HG03354 (cell line): ENCODE measurements around the gene NAV2.
"Not testable (repeated sequence)": the region's sequence is repeated elsewhere in the genome, so short reads cannot be mapped to it uniquely, and the experiment has no call there.

Experiments
- ATAC-seq: cut with Tn5 transposase; IDR thresholded peaks from one replicate; pipeline ENCODE4 v1.9.1; 2021; ENCODE audit warnings: mild to moderate bottlenecking; ENCODE audit not compliant: unreplicated experiment, poor library complexity, severe bottlenecking

The NAV2 gene

DNA sequence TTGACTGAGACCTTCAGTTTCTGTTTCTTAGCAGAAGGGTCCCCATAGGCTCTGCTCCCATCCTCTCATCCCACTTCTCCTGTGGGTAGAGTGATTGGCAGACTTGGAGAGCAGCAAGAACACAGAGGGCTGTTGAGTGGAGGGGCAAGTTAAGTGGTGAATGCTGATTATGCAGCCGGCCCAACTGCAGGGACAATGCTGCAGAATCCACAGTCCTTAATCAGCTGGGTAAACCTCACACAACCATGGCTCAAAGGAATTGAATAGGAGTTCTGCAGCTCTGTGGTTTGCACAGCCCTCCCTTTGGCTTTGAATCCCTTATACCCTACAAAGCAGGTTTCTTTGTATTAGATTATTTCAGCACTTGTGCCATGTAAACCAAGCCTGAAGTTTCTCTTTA lies 161.1 kb downstream of the NAV2 start:
- ATAC-seq: no peak

DNA sequence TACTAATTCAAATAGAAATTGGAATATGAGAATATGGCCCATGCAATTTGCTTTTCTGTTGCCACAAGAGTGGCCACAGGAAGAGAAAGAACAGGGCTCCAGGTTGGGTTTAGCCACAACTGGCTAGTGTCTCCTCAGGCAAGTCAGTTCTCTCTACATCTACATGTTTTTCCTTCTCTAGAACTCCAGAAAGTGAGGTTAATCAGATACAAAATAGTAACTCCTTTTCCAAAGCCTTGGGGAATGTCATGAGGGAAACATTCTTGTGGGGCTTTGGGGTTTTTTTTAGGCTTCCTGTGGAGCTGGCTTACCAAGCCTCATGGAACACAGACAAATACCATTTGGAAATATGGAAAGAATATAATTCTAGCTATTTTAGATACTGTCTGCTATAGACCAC lies 161.6 kb downstream of the NAV2 start:
- no peak for ATAC-seq

DNA sequence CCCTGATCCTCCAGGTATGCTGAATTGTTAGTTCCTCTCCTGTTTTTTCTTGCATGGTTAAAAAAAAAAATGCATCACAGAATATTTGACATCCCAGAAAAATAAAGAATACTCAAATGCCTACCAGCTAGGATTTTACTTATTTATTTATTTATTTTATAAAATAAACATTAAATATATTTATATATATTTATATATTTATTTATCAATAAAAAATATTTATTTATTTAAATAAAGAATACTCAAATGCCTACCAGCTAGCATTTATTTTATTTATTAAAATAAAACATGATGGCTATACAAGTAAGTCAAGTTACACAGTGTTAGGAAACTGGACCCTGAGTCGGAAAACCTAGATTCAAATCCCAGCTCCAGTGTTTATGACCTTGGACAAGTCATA lies 164.1 kb downstream of the NAV2 start:
- no peak for ATAC-seq

DNA sequence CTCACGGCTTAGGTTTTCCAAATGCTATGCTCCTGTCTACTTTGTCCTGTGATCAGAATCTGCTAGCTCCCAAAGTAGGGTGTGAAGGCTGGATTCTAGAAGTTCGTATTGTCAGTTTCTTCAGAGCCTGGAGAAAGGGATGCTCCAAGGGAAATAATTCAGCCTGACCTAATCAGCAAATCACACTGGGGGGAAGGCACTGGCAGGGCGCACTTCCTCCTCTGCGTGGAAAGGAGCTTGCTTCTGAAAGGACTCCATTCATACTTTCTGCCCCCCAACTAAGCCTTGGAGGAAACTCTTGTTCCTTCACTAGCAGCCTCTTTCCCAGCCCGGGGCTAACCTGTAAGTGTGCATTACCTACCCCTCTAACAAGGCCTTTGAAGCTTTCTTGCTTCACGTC lies 165.9 kb downstream of the NAV2 start:
- no peak for ATAC-seq

DNA sequence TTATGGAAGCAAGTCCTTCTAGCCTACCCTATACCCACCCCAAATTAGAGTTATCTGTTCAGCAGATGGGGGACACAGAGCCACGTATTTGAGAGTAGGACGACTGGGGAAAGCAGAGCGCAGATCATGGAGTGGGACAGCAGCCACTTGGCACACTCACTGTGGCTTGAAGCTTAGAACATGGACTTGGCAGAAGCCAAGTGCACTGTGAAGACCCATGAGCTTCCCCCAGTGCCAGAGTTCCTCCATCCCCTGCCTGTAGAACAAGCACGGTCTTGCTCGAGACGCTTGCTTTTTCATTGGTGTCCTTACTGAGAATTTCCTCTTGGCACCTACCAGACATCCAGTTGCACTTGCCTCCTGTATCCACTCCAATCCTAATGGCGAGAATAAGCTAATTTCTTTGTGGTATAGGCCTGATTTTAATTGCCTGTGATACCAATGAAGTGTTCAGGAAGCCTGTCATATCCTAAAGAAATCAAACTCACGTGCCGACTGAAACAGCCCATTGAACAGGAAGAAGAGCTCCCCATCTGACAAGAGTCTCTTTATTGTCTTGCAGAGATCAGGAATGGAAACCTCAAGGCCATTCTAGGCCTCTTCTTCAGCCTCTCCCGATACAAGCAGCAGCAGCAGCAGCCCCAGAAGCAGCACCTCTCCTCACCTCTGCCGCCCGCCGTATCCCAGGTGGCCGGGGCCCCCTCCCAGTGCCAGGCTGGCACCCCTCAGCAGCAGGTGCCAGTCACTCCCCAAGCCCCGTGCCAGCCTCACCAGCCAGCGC lies 166.9 kb downstream of the NAV2 start:
- no peak for ATAC-seq

DNA sequence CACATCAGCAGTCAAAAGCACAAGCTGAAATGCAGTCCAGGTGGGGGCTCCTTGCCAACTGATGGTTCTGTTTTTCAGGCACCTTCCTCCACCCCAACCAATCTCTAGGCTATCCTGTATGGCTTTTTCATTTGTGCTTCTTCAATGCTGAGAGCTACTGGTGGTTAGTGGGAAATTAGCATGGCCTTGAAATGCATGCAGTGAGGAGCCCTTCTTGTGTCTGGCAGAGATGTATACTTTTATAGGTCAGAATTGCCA lies 167.4 kb downstream of the NAV2 start:
- no peak for ATAC-seq

DNA sequence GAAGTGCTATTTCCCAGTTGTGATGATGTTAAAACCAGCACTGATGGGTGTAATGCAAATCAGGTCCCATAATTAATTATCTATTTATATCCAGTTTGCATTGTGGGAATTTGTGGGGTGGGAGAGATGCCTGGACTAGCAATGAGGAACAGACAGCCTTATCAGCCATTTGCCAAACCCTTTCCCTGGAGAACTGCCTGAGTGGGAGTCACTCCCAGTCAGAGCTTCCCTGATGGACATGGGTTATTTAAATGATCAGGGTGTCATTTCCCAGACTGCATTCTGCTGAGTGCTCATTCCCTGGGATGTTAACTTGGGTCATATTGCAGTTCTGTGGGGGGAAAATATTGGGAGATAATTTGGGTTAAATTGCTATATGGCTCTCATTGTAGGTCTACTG lies 168.5 kb downstream of the NAV2 start:
- no peak for ATAC-seq

DNA sequence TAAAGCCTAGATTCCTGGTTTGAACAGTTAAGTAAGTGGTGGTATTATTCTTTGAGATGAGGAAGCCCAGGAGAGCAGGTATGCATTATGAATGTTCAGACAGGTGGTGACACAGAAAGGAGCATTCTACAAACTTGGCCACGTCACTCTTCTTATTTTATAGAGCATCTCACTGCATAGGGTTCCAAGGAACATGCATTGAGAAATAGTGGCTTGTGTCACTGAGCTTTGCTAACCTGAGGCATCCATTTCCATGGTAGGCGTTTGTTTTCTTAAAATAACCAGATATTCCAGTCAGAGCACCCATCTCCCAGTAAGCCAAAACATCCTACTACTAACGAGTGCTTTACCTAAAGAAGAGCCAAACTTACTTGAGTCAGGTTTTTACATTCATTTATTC lies 169.7 kb downstream of the NAV2 start:
- ATAC-seq: no peak

DNA sequence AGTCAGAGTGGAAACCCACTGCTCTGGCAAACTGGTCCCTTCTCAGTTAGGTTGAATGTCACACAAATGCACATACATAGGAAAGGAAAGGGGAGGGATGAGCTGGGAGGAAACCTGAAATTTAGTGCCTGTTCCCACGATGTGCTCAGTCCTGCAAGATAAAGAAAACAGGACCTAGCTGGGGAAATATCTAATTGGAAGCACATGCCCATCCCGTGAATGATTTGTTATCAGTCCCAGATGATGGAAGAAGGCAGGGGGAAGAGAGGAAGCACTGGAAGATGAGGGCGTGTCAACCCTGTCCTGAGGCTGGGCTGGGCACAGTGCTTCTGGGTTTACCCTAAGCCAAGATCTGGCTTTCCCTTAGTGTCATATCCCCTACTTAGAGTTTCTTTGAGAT lies 173.9 kb downstream of the NAV2 start:
- no peak for ATAC-seq

DNA sequence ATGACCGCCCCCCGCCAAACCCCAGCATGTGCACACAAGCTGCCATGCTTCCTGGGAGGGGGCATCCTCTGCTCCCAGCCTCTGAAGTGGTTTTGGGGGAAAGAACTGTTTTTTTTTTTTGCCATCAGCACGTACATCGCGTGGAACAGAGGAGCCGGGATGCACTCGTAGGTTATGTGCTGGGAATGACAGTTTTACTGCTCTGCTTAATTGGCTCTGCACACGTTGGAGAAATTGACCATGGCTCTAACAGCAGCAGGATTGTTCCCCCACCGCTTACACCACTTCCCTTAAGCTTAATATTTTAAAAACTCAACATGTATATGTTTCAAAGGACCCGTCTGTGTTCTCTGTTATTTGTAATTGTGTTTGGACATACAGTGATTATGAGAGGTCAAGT lies 175.2 kb downstream of the NAV2 start:
- ATAC-seq: no peak

DNA sequence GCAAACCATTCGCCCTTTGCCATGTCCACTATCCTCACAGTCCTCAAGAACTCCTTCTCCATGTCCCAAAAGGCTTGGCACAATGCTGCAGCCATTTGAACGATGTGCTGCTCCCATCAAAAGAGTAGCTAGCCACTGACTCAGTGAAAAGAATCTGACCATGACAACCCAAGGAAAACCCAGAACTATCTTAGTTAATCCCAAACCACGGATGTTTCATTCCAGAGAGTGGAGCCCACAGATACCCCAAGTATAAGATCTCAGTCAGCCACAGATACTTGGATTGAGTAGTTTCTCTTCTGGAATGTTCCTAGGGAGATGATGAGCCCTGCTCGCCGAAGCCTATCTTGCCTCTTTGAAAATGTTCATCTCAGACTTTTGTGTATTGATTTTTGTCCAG lies 176.9 kb downstream of the NAV2 start:
- ATAC-seq: no peak

DNA sequence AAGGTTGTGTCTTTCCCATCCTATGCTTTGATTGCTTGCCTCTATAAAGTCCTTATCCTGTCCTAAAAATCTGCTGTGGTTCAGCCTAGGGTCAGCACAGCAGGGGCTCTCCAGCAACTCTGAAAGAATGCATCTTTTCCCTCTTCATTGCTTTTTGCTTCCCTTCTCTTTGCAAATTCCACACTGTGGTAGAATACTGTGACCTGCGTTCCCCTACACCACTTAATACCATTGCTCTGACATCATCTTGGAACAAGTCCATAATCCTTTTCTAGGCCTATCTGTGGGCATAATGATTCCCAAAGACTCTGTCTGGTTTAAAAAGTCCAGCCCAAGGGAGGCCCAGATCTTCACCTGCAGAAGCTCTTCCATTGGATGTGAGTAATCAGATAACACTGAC lies 177.7 kb downstream of the NAV2 start:
- ATAC-seq: no peak

DNA sequence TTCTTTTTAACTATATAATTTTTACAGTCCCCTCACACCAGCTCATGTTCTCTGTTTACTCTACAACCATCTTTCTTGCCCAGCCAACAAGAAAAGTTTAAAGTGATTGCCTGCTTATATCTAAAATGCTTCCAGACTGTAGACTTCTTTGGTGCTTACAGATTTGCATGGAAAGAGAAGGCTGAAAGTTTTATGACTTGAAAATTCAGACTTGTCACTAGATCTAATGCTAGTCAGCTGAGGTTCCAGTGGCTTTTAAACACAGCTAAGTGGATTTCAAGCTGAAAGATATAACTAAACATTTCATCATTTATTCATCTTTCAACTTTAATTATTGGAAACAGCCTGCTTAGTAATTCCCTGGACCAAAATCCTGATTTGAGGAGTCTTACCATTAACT lies 178.4 kb downstream of the NAV2 start:
- no peak for ATAC-seq

DNA sequence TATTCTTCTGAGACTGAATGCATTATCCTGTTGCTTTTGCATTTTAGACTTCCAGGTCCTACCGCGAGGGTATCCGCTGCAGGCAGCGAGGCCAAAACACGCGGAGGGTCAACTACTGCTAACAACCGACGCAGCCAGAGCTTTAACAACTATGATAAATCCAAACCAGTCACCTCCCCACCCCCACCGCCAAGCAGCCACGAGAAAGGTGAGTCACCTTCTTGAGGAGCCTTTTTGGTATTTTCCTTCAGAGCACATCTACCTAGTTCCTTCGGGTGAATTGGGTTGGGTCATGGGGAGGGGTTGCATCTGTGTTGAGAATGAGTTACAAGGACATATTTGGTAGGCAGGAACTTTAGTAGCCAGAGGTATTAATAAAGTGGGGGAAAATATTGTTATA lies 179.8 kb downstream of the NAV2 start:
- no peak for ATAC-seq

DNA sequence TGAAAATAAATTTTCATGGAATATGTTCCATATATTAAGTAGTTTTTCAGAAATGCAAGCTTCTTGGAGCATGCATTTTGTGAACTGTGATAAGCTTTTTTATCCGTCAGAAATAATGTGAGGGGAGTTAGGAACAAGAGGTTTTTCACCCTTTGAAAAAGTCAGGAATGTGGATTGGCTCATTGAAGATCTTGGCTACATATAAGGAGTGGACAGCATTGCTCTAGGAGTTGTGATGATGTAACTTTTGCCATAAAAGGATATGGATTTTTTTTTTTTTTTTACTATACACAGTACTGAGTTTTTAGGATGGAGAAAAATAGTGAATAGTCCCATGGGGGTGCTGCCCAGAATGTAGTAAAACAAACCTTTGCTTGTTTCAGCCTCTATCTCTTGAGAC lies 180.2 kb downstream of the NAV2 start:
- no peak for ATAC-seq

DNA sequence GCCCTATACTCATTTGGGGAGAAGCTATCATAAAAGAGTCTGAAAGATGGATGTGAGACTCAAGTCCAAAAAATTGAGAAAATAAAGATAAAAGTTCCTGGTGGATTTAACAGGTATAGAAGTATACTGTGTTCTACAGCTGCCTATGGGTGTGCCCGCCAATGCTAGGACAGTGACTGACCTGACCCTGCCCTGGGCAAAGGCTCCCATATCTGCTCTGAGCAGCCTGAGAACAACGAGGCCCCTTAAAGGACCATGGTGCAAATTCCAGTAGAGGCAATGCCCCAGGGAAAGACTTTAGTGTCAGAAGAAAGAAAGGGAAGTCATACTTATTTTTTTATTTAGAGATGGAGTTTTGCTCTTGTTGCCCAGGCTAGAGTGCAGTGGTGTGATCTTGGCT lies 181.8 kb downstream of the NAV2 start:
- no peak for ATAC-seq

DNA sequence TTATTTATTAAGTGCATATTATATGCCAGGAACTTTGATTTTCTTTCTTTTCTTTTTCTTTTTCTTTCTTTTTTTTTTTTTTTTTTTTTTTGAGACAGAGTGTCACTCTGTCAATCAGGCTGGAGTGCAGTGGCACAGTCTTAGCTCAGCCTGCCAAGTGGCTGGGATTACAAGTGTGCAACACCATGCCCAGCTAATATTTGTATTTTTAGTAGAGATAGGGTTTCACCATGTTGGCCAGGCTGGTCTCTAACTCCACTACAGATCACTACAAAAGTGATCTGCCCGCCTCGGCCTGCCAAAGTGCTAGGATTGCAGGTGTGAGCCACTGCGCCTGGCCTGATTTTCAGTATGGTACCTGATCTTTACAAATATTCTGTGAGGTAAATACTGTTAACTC lies 182.4 kb downstream of the NAV2 start:
- ATAC-seq: not testable (repeated sequence)

DNA sequence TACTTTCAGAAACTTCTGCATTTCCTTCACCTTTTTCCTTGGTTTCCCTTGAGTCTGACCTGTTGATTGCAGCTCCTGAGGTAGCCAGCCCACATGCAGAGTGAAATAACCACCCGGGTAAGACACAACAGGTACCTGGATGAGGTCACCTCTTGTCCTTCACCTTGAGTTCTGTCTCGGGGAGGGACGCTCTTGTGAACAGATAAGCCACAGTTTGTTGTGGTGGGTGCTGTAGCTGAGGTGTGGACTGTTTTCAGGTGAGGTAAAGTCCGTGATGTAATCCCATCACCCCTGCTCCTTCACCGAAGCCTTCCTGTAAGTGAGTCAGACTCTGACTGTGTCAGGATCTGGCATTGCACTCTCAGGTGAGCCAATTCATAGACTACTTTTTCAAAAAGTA lies 183.1 kb downstream of the NAV2 start:
- ATAC-seq: no peak

DNA sequence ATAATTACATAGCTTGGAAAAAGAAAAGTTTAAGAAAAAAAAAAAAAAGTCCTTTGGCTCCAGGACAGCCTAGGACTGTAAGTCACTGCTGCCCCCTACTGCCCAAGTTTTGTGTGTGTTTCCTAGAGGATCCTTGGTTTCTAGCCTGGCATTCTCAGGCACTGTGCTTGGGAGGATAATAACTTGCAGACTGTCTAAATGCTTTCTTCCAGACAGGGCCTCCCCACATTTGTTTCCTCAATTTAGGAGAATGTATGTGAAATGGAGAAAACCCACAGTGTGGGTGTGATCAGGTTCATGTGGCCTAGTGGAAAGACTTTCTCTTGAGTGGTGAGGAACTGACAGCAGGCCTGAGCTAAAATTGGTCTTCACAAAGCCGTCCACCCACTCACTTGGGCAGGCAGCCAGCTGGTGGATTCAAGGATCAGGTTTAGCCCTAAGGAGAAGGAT lies 191.0 kb downstream of the NAV2 start:
- ATAC-seq: peak; percentile 53

DNA sequence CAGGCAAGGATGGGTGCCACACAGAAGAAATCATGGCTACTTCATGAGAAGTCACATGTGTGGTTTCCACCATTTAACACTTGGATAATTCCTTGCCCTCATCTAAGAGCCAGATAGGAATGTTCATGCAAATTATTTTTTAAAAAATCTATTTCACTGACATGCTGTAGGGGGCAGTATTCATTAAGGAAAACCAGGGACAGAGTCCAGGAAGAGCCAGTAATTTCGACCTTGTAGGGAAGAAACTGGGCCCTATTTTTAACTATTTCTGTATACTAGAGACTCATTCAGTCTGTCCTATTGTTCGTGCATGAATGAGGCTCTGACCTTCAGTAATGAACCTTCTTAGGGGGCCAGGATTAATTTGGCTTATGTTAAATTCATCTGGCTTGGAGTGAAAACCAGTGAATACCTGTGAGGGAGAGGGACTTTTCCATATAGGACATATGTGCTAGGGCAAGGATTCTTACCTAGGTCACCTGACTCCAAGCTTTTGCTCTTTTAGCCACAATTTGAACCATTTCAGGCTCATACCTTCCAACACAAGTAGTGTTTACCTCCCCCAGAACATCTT lies 192.7 kb downstream of the NAV2 start:
- ATAC-seq: no peak

DNA sequence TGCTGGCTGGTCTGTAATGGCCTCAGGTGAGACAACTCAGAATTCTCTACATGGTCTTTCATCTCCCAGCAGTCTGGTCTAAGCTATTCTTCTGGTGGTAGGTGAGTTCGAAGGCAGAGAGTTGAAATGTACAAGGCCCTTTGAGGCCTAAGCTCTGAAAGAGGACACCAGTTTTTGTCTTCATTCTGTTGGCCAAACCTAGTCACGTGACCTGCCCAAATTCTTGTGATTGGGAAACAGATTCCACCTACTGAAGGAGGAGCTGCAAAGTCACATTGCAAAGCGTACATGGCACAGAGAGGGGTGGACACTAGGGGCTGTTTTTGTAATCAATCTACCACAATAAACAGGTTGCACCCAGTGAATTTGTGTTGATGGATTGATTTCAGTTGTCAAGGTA lies 193.5 kb downstream of the NAV2 start:
- ATAC-seq: no peak

DNA sequence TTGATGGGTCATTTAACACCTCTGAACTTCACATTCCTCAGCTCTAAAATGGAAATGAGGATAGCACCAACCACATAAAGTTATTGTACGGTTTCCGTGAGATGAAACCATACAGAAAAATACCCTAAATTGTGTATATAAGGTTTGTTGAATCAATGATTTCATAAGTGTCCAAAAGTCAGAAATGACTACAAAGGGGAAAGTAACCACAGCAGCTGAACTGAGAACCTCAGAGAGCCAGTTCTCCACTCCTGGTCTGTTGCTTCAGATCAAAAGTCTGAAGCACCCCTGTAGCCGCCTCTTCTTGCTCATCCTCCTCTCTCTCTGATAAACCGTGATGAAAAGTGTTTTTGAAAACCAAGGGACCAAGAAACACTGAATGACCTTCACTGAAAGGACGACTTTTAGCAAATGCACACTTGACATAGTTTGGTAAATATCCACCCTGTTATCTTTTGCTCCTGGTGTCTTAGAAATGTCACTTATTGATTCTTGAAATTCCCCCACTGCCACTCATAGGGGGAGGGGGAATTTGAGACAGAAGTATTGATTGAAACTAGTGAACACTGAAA lies 194.5 kb downstream of the NAV2 start:
- peak; percentile 76 for ATAC-seq
